Measurements from ENCODE around the gene TCTN2. TPM values are rescaled to one million over a fixed set of nuclear protein-coding genes. Genes with fewer than 3 reads are reported as not detected.

Gene TCTN2
- total and polyA plus RNA-seq, 2 experiments from 2014 or later: 2.7 to 6.0 TPM

GRCh38 chr12:123643911-123644310 lies 27.0 kb upstream of the TCTN2 start:
- Histone ChIP-seq H2AFZ (no peak overlapping the region), H3F3A (replicated peaks; ENCODE audit: low read depth) (no peaks in the 10 kb centered on the region), H3K79me2 (replicated peaks; ENCODE audit: insufficient read depth) (no peaks in the 10 kb centered on the region; the same call in 1 of the 2 replicates), H4K20me1 (replicated peaks; ENCODE audit: insufficient read depth) (0 out of 2 replicates have a peak, but pooled peaks cover 5% of the 10 kb centered on the region), H3K36me3 (ENCODE audit: insufficient read depth) (peaks cover 17% of the 10 kb centered on the region), H3K27me3 (ENCODE audit: insufficient read depth) (no peaks in the 10 kb centered on the region), H3K4me3 (no peak overlapping the region), H3K9me2 (ENCODE audit: insufficient read depth) (no peaks in the 10 kb centered on the region), H3K4me2 (no peak overlapping the region), H3K4me1 (ENCODE audit: insufficient read depth) (no peaks in the 10 kb centered on the region), H3K27ac (ENCODE audit: low read depth) (no peak overlapping the region)
- peaks cover 43% of the 10 kb centered on the region for H3K36me3 Mint-ChIP-seq (ENCODE audit: low read depth)
- H3K4me1 Mint-ChIP-seq: no peaks in the 10 kb centered on the region
- no peaks in the 10 kb centered on the region for H3K27me3 Mint-ChIP-seq (ENCODE audit: insufficient read depth, low read depth, poor library complexity)
- H3K4me3 Mint-ChIP-seq: no peak overlapping the region
- TF ChIP-seq STAT1 (IDR thresholded peaks at IDR 0.05; ENCODE audit: unreplicated experiment) (no peak), EZH2phosphoT487 (IDR thresholded peaks at IDR 0.05; ENCODE audit: unreplicated experiment) (no peak), ETS1 (IDR thresholded peaks at IDR 0.05) (no peak), ZNF114 (CRISPR knock-in tag; IDR thresholded peaks at IDR 0.05) (no peak), REST (IDR thresholded peaks at IDR 0.05; ENCODE audit: unreplicated experiment) (no peak), CTCF (conservative IDR thresholded peaks at IDR 0.05; ENCODE audit: low read depth in 2 of 2) (no peak), JUNB (IDR thresholded peaks at IDR 0.05; ENCODE audit: unreplicated experiment) (no peak), ZNF331 (CRISPR knock-in tag; IDR thresholded peaks at IDR 0.05; ENCODE audit: low read depth) (no peak), EZH2 (IDR thresholded peaks at IDR 0.05; ENCODE audit: low read depth, unreplicated experiment) (no peak), CREB1 (CRISPR knock-in tag; IDR thresholded peaks at IDR 0.05; ENCODE audit: low read depth) (no peak), NANOG (IDR thresholded peaks at IDR 0.05; ENCODE audit: borderline replicate concordance) (no peak), ZNF462 (CRISPR knock-in tag; IDR thresholded peaks at IDR 0.05) (no peak), POLR2AphosphoS5 (IDR thresholded peaks at IDR 0.05; ENCODE audit: low read depth) (no peak)
- no peaks in the 10 kb centered on the region for H3K9me3 Mint-ChIP-seq
- ATAC-seq: no peak
- no peak for DNase-seq (ENCODE audit: low spot score)
- no peak overlapping the region for H3K27ac Mint-ChIP-seq

All from GM23338 (cell line).